MCF 10A (cell line): ENCODE results near the gene SUOX. TPM values are rescaled to one million over a fixed set of nuclear protein-coding genes. Genes with fewer than 3 reads are reported as not detected.
A peak's percentile ranks its signal among the peaks of the same experiment; 100 is the strongest.

Experiments used
- BruUV-seq: library from RNA; stranded (reverse); fragments of 400-500 nt; replicated peaks from 2 replicates; lab custom pipeline; 2021; lab: Mats Ljungman, UMichigan
- CTCF ChIA-PET: fragments of 300-600 bp; sonication (Branson Sonifier 250); formaldehyde crosslinking; extraction: SDS; loops from one replicate; lab custom pipeline; 2021; ENCODE audit warnings: antibody characterized with exemption, inconsistent platforms; lab: Yijun Ruan, JAX
- POLR2A ChIA-PET: fragments of 300-600, 350-650 bp; sonication (Branson Sonifier 250); formaldehyde crosslinking; extraction: SDS; loops from one replicate; lab custom pipeline; 2020; ENCODE audit warnings: antibody characterized with exemption, inconsistent platforms; lab: Yijun Ruan, JAX
- DNase-seq: peaks from one replicate; pipeline ENCODE4 v3.0.0-alpha.2; 2018; ENCODE audit not compliant: unreplicated experiment
- H3K27ac Mint-ChIP-seq: one replicate; pipeline ENCODE4 v1.8.0; 2022; ENCODE audit warnings: mild to moderate bottlenecking, low read depth, mixed read lengths; ENCODE audit not compliant: unreplicated experiment
- H3K27me3 Mint-ChIP-seq: one replicate; pipeline ENCODE4 v1.8.0; 2022; ENCODE audit warnings: mixed read lengths; ENCODE audit not compliant: insufficient read depth, unreplicated experiment
- H3K36me3 Mint-ChIP-seq: one replicate; pipeline ENCODE4 v1.8.0; 2022; ENCODE audit warnings: mild to moderate bottlenecking, moderate library complexity, mixed read lengths; ENCODE audit not compliant: insufficient read depth, unreplicated experiment
- H3K4me1 Mint-ChIP-seq: one replicate; pipeline ENCODE4 v1.8.0; 2022; ENCODE audit warnings: mixed read lengths; ENCODE audit not compliant: insufficient read depth, unreplicated experiment
- H3K4me3 Mint-ChIP-seq: one replicate; pipeline ENCODE4 v1.8.0; 2022; ENCODE audit warnings: mild to moderate bottlenecking, moderate library complexity, mixed read lengths; ENCODE audit not compliant: unreplicated experiment
- H3K9me3 Mint-ChIP-seq: one replicate; pipeline ENCODE4 v1.8.0; 2022; ENCODE audit warnings: mixed read lengths; ENCODE audit not compliant: unreplicated experiment
- CTCF ChIP-seq: fragments of 200-600 bp; IDR thresholded peaks from one replicate; pipeline ENCODE4 v1.8.0; 2022; ENCODE audit warnings: antibody characterized with exemption, mild to moderate bottlenecking; ENCODE audit not compliant: unreplicated experiment
- intact Hi-C: fragments of 100-400 bp; cut with micrococcal nuclease; formaldehyde crosslinking; loops from 2 replicates; pipeline ENCODE4 v1.14.1; 2022
- total RNA-seq: library from RNA; stranded (reverse); gene quantifications from 2 replicates; pipeline ENCODE4 v1.2.3, GENCODE V29; 2022

Gene SUOX
- total RNA-seq, 1 experiment from 2014 or later: 6.3 TPM

- Mint-ChIP-seq H3K27ac (peak within 1 kb of the TSS; percentile 95), H3K9me3 (no peaks in the 10 kb centered on the region), H3K27me3 (no peaks in the 10 kb centered on the region), H3K4me1 (peaks cover 28% of the 10 kb centered on the region), H3K4me3 (peak within 1 kb of the TSS; percentile 93), H3K36me3 (peaks cover 2% of the 10 kb centered on the region)
- DNase-seq: peak; percentile 88
- BruUV-seq: TSS peak; percentile 46
- intact Hi-C loops: no loop called here
- ChIA-PET CTCF (interaction anchor here (0.7 to 1.8 kb wide), 2 partner anchors 12 to 37 kb away, joined by 3 to 7 read pairs; no protein-coding TSS in a partner anchor), POLR2A (interaction anchor here (0.6 to 4.5 kb wide), 6 partner anchors 7 to 1683 kb away, joined by 3 to 35 read pairs (median 6); partner anchors contain the start of genes ORMDL2 and SARNP)
- no peak for TF ChIP-seq CTCF
These were observed 30.4 kb upstream of the SUOX start, which contains the start of gene CDK2 for GRCh38 chr12:55966408-55967281. Gene CDK2 (plus strand): TSS chr12:55966830. CDS start chr12:55967009, 179 bp downstream.

GRCh38 chr12:55969356-55969755 is 27.7 kb upstream of the SUOX start:
- no peaks in the 10 kb centered on the region for H3K27me3 Mint-ChIP-seq
- no peak overlapping the region for H3K4me3 Mint-ChIP-seq
- no peak for DNase-seq
- H3K9me3 Mint-ChIP-seq: no peaks in the 10 kb centered on the region
- POLR2A ChIA-PET: interaction anchor here (0.9 to 4.5 kb wide), 3 partner anchors 13 to 152 kb away, joined by 3 to 35 read pairs (median 10); partner anchors contain the start of genes ORMDL2 and SARNP
- peaks cover 36% of the 10 kb centered on the region for H3K4me1 Mint-ChIP-seq
- peaks cover 7% of the 10 kb centered on the region for H3K36me3 Mint-ChIP-seq
- intact Hi-C loops: no loop called here
- no peak for TF ChIP-seq CTCF
- CTCF ChIA-PET: interaction anchor here (0.5 to 2.7 kb wide), 3 partner anchors 10 to 29 kb away, joined by 3 to 14 read pairs (median 3); partner anchors contain the start of gene SUOX
- H3K27ac Mint-ChIP-seq: no peak overlapping the region
- no TSS peak for BruUV-seq

GRCh38 chr12:55970775-55971174 is 26.3 kb upstream of the SUOX start:
- Mint-ChIP-seq H3K9me3 (no peaks in the 10 kb centered on the region), H3K27ac (no peak overlapping the region), H3K4me1 (peaks cover 35% of the 10 kb centered on the region), H3K27me3 (no peaks in the 10 kb centered on the region), H3K36me3 (peaks cover 14% of the 10 kb centered on the region), H3K4me3 (no peak overlapping the region)
- ChIA-PET CTCF (interaction anchor here (1.3 to 1.4 kb wide), 2 partner anchors 12 to 70 kb away, joined by 3 read pairs; no protein-coding TSS in a partner anchor), POLR2A (interaction anchor here (1.8 to 4.5 kb wide), 2 partner anchors 14 to 37 kb away, joined by 8 to 35 read pairs; no protein-coding TSS in a partner anchor)
- no peak for TF ChIP-seq CTCF
- BruUV-seq: no TSS peak
- intact Hi-C loops: no loop called here
- DNase-seq: no peak

- no peaks in the 10 kb centered on the region for H3K9me3 Mint-ChIP-seq
- H3K4me3 Mint-ChIP-seq: no peak overlapping the region
- intact Hi-C loops: loop anchor here (2.0 kb wide), 1 partner anchor 39 kb away; no protein-coding TSS in a partner anchor
- peaks cover 16% of the 10 kb centered on the region for H3K36me3 Mint-ChIP-seq
- ChIA-PET CTCF (no interaction called here), POLR2A (interaction anchor here (0.6 to 3.6 kb wide), 8 partner anchors 10 to 155 kb away, joined by 3 to 140 read pairs (median 38); partner anchors contain the start of genes DGKA, ORMDL2, PA2G4 and PYM1)
- no peaks in the 10 kb centered on the region for H3K27me3 Mint-ChIP-seq
- TF ChIP-seq CTCF: no peak
- no TSS peak for BruUV-seq
- peaks cover 32% of the 10 kb centered on the region for H3K4me1 Mint-ChIP-seq
- no peak overlapping the region for H3K27ac Mint-ChIP-seq
- DNase-seq: peak; percentile 80
These were observed 25.0 kb upstream of the SUOX start for GRCh38 chr12:55972042-55972441.
